Nephron (organoid): Measurements from ENCODE around the gene PI4K2A.

Experiments
- H3K27ac Mint-ChIP-seq, 3 experiments: 2 replicates each; pipeline ENCODE4 v1.8.0; 2020; ENCODE audit warnings: mixed read lengths in 3 of 3, mild to moderate bottlenecking in 2 of 3, moderate library complexity in 1 of 3
- H3K27me3 Mint-ChIP-seq: 2 replicates; pipeline ENCODE4 v1.8.0; 2021; ENCODE audit warnings: low read depth, mild to moderate bottlenecking, moderate library complexity, mixed read lengths
- H3K36me3 Mint-ChIP-seq: 2 replicates; pipeline ENCODE4 v1.8.0; 2020; ENCODE audit warnings: low read depth, mixed read lengths
- H3K4me1 Mint-ChIP-seq: 2 replicates; pipeline ENCODE4 v1.8.0; 2020; ENCODE audit warnings: mixed read lengths
- H3K4me3 Mint-ChIP-seq, 3 experiments: 2 replicates each; pipeline ENCODE4 v1.8.0; 2020; ENCODE audit warnings: mild to moderate bottlenecking in 3 of 3, mixed read lengths in 3 of 3, moderate library complexity in 2 of 3
- H3K9me3 Mint-ChIP-seq: 2 replicates; pipeline ENCODE4 v1.8.0; 2020; ENCODE audit warnings: mixed read lengths
- CTCF ChIP-seq, 3 experiments: fragments of 200-600 bp; sonication (generic); IDR thresholded peaks; one replicate each; pipeline ENCODE4 v1.5.0; 2021; ENCODE audit warnings: antibody characterized with exemption in 3 of 3; ENCODE audit not compliant: unreplicated experiment in 3 of 3

PI4K2A gene

GRCh38 chr10:97608991-97609561, 31.4 kb upstream of the PI4K2A start:
- H3K27me3 Mint-ChIP-seq: no peaks in the 10 kb centered on the region
- no peak for TF ChIP-seq CTCF (IDR thresholded peaks at IDR 0.05; ENCODE audit: unreplicated experiment in 3 of 3)
- H3K9me3 Mint-ChIP-seq: no peaks in the 10 kb centered on the region
- H3K4me3 Mint-ChIP-seq: no peak overlapping the region
- peaks cover 9% of the 10 kb centered on the region for H3K4me1 Mint-ChIP-seq
- H3K36me3 Mint-ChIP-seq: no peaks in the 10 kb centered on the region
- H3K27ac Mint-ChIP-seq: no peak overlapping the region

- H3K4me3 Mint-ChIP-seq: no peak overlapping the region
- peaks cover 3% of the 10 kb centered on the region for H3K36me3 Mint-ChIP-seq
- H3K27me3 Mint-ChIP-seq: no peaks in the 10 kb centered on the region
- H3K4me1 Mint-ChIP-seq: peaks cover 9% of the 10 kb centered on the region
- no peak overlapping the region for H3K27ac Mint-ChIP-seq
- no peak for TF ChIP-seq CTCF (IDR thresholded peaks at IDR 0.05; ENCODE audit: unreplicated experiment in 3 of 3)
- H3K9me3 Mint-ChIP-seq: no peaks in the 10 kb centered on the region
These were observed 29.0 kb upstream of the PI4K2A start for GRCh38 chr10:97611473-97611872.

- no peaks in the 10 kb centered on the region for H3K9me3 Mint-ChIP-seq
- H3K27me3 Mint-ChIP-seq: no peaks in the 10 kb centered on the region
- H3K4me3 Mint-ChIP-seq: no peak overlapping the region
- H3K36me3 Mint-ChIP-seq: peaks cover 10% of the 10 kb centered on the region
- TF ChIP-seq CTCF (IDR thresholded peaks at IDR 0.05; ENCODE audit: unreplicated experiment in 3 of 3): peak; percentile 25 to 40 (median 37)
- peak overlapping the region in 1 of 3 experiments; percentile 62 for H3K27ac Mint-ChIP-seq
- peaks cover 5% of the 10 kb centered on the region for H3K4me1 Mint-ChIP-seq
These were observed 28.1 kb upstream of the PI4K2A start for GRCh38 chr10:97612386-97612785.

- Mint-ChIP-seq H3K4me1 (no peaks in the 10 kb centered on the region), H3K9me3 (no peaks in the 10 kb centered on the region), H3K4me3 (no peak overlapping the region), H3K27ac (no peak overlapping the region), H3K27me3 (no peaks in the 10 kb centered on the region), H3K36me3 (peaks cover 17% of the 10 kb centered on the region)
- TF ChIP-seq CTCF (IDR thresholded peaks at IDR 0.05; ENCODE audit: unreplicated experiment in 3 of 3): no peak
These were observed 22.2 kb upstream of the PI4K2A start for GRCh38 chr10:97618285-97618684.

GRCh38 chr10:97618733-97619132, 21.7 kb upstream of the PI4K2A start:
- TF ChIP-seq CTCF (IDR thresholded peaks at IDR 0.05; ENCODE audit: unreplicated experiment in 3 of 3): no peak
- Mint-ChIP-seq H3K27me3 (no peaks in the 10 kb centered on the region), H3K36me3 (peaks cover 17% of the 10 kb centered on the region), H3K27ac (no peak overlapping the region), H3K4me3 (no peak overlapping the region), H3K4me1 (no peaks in the 10 kb centered on the region), H3K9me3 (no peaks in the 10 kb centered on the region)

- no peak for TF ChIP-seq CTCF (IDR thresholded peaks at IDR 0.05; ENCODE audit: unreplicated experiment in 3 of 3)
- no peaks in the 10 kb centered on the region for H3K9me3 Mint-ChIP-seq
- no peaks in the 10 kb centered on the region for H3K27me3 Mint-ChIP-seq
- peaks cover 12% of the 10 kb centered on the region for H3K36me3 Mint-ChIP-seq
- no peaks in the 10 kb centered on the region for H3K4me1 Mint-ChIP-seq
- H3K4me3 Mint-ChIP-seq: no peak overlapping the region
- H3K27ac Mint-ChIP-seq: peak overlapping the region in 1 of 3 experiments; percentile 92
These were observed 17.2 kb upstream of the PI4K2A start for GRCh38 chr10:97623277-97623676.
